B cell (primary cell): ENCODE results near the gene CRAT. TPM values are rescaled to one million over a fixed set of nuclear protein-coding genes. Genes with fewer than 3 reads are reported as not detected.

Source experiments
- ATAC-seq: fragments of 200-7000 bp; cut with Tn5 transposase; one replicate; pipeline ENCODE4 v1.10.0; 2021; ENCODE audit warnings: low read depth, mild to moderate bottlenecking, moderate number of reproducible peaks, moderate library complexity
- CTCF ChIA-PET: fragments of 350-600 bp; sonication (Branson Sonifier 250); formaldehyde crosslinking; loops from one replicate; lab custom pipeline; 2021; ENCODE audit warnings: antibody characterized with exemption, inconsistent platforms; lab: Charles Lee
- POLR2A ChIA-PET: fragments of 350-600 bp; sonication (Branson Sonifier 250); formaldehyde crosslinking; loops from one replicate; lab custom pipeline; 2021; ENCODE audit warnings: antibody characterized with exemption; lab: Charles Lee
- DNase-seq: peaks from one replicate; pipeline ENCODE4 v3.0.0; 2013
- H2AFZ ChIP-seq: 2 replicates; pipeline ENCODE4 v1.6.1; 2012; ENCODE audit warnings: mild to moderate bottlenecking, low read depth, low read length; ENCODE audit not compliant: insufficient read depth, poor library complexity, severe bottlenecking
- H3K27ac ChIP-seq, 2 donors: 1 replicate in 1 of 2; 2 replicates in 1 of 2; pipeline ENCODE4 v1.5.1; 2012 to 2013; ENCODE audit warnings: low read length in 2 of 2, mild to moderate bottlenecking in 2 of 2, moderate library complexity in 1 of 2
- H3K27me3 ChIP-seq, 4 experiments: fragments of 200-600 bp in 1 of 4; sonication (generic) in 1 of 4; replicated peaks in 1 of 4; 1 replicate in 2 of 4; 2 replicates in 2 of 4; pipeline versions ENCODE4 v1.6.1 to v1.7.0; 2013 to 2016; ENCODE audit warnings: low read length in 3 of 4, mild to moderate bottlenecking in 2 of 4, mixed read lengths in 1 of 4, moderate library complexity in 1 of 4; ENCODE audit not compliant: insufficient read depth in 4 of 4, control insufficient read depth in 3 of 4; ENCODE audit errors: control extremely low read depth in 1 of 4
- H3K36me3 ChIP-seq, 2 experiments: replicated peaks in 1 of 2; 1 replicate in 1 of 2; 2 replicates in 1 of 2; pipeline versions ENCODE4 v1.6.1 to v1.7.1; 2013; ENCODE audit warnings: low read length in 1 of 2; ENCODE audit not compliant: insufficient read depth in 2 of 2, control insufficient read depth in 1 of 2; ENCODE audit errors: control extremely low read depth in 1 of 2, extremely low read depth in 1 of 2
- H3K4me1 ChIP-seq, 2 donors: fragments of 200-600 bp in 1 of 2; sonication (generic) in 1 of 2; 1 replicate in 1 of 2; 2 replicates in 1 of 2; pipeline versions ENCODE4 v1.5.1 to v1.6.1; 2013 to 2017; ENCODE audit warnings: low read length in 2 of 2; ENCODE audit not compliant: control insufficient read depth in 2 of 2, insufficient read depth in 2 of 2
- H3K4me2 ChIP-seq: replicated peaks from 2 replicates; pipeline ENCODE3; 2012; ENCODE audit warnings: mild to moderate bottlenecking, low read depth, low read length; ENCODE audit not compliant: poor library complexity, severe bottlenecking
- H3K4me3 ChIP-seq, 5 experiments: fragments of 200-600 bp in 1 of 5; sonication (generic) in 1 of 5; 1 replicate in 3 of 5; 2 replicates in 2 of 5; pipeline versions ENCODE4 v1.5.1 to v1.7.0; 2011 to 2016; ENCODE audit warnings: low read length in 4 of 5, mild to moderate bottlenecking in 4 of 5, low read depth in 2 of 5, control low read depth in 1 of 5, moderate library complexity in 1 of 5; ENCODE audit not compliant: insufficient read depth in 1 of 5; ENCODE audit errors: control extremely low read depth in 1 of 5, extremely low read depth in 1 of 5
- H3K79me2 ChIP-seq: fragments of 200-600 bp; sonication (generic); one replicate; pipeline ENCODE4 v1.6.0; 2016; ENCODE audit warnings: low read length; ENCODE audit not compliant: control insufficient read depth, insufficient read depth
- H3K9ac ChIP-seq: fragments of 200-600 bp; sonication (generic); 2 replicates; pipeline ENCODE4 v1.6.1; 2017; ENCODE audit warnings: mild to moderate bottlenecking, low read length, moderate library complexity
- H3K9me3 ChIP-seq, 3 donors: one replicate each; pipeline versions ENCODE4 v1.6.1 to v1.7.1; 2013; ENCODE audit warnings: low read length in 2 of 3; ENCODE audit not compliant: control insufficient read depth in 2 of 3, insufficient read depth in 1 of 3; ENCODE audit errors: control extremely low read depth in 1 of 3
- H4K20me1 ChIP-seq: 2 replicates; pipeline ENCODE4 v1.6.0; 2012; ENCODE audit warnings: mild to moderate bottlenecking, low read length; ENCODE audit not compliant: insufficient read depth, control insufficient read depth, poor library complexity, severe bottlenecking
- H3K27ac Mint-ChIP-seq: one replicate; pipeline ENCODE4 v1.8.0; 2021; ENCODE audit warnings: mixed read lengths
- H3K27me3 Mint-ChIP-seq: one replicate; pipeline ENCODE4 v1.8.0; 2021; ENCODE audit warnings: mixed read lengths
- H3K4me1 Mint-ChIP-seq: one replicate; pipeline ENCODE4 v1.8.0; 2021; ENCODE audit warnings: mixed read lengths
- H3K4me3 Mint-ChIP-seq: one replicate; pipeline ENCODE4 v1.8.0; 2021; ENCODE audit warnings: mixed read lengths
- H3K9me3 Mint-ChIP-seq: one replicate; pipeline ENCODE4 v1.8.0; 2022; ENCODE audit warnings: mixed read lengths; ENCODE audit not compliant: insufficient read depth
- CTCF ChIP-seq: fragments of 200-600 bp; IDR thresholded peaks from one replicate; pipeline ENCODE4 v1.8.0; 2022; ENCODE audit warnings: antibody characterized with exemption, mild to moderate bottlenecking
- EZH2 ChIP-seq: IDR thresholded peaks from 2 replicates; pipeline ENCODE4 v1.6.1; 2012; ENCODE audit warnings: borderline replicate concordance, low read depth, mild to moderate bottlenecking, moderate library complexity, low read length; ENCODE audit not compliant: insufficient read depth, poor library complexity, severe bottlenecking
- WGBS: methylation state at CpG from one replicate; pipeline ENCODE4 v1.1.5; 2013; ENCODE audit warnings: missing lambda C conversion rate; ENCODE audit not compliant: insufficient coverage; 5-methylcytosine and 5-hydroxymethylcytosine counted together
- intact Hi-C: fragments of 100-400 bp; cut with micrococcal nuclease; formaldehyde crosslinking; loops from one replicate; pipeline ENCODE4 v1.10.0; 2022
- polyA plus RNA-seq: library from polyadenylated mRNA; depleted of rRNA; stranded (reverse); fragments of >200 nt; gene quantifications from 2 replicates; pipeline ENCODE4 v1.2.3, GENCODE V29; 2012
- total RNA-seq, 2 donors: library from RNA; stranded (reverse); fragments of 120-200 nt in 1 of 2; gene quantifications; 1 replicate in 1 of 2; 2 replicates in 1 of 2; pipeline versions ENCODE4 v1.2.3 to v1.2.4, GENCODE V29; 2013 to 2022

The CRAT gene
- total and polyA plus RNA-seq, 2 donors (not counting 1 experiment from before 2014, with no cell fraction given) = 8.0 to 14.1 TPM

- Mint-ChIP-seq H3K27ac (peak overlapping the region; percentile 88), H3K9me3 (no peaks in the 10 kb centered on the region), H3K4me3 (peak overlapping the region; percentile 91), H3K4me1 (peaks cover 23% of the 10 kb centered on the region), H3K27me3 (no peaks in the 10 kb centered on the region)
- CTCF ChIA-PET = interaction anchor here (1.3 to 1.8 kb wide), 3 partner anchors 11 to 52 kb away, joined by 3 to 7 read pairs (median 6); partner anchors contain the start of gene SH3GLB2
- Histone ChIP-seq H3K4me1 (peaks cover 16 to 20% of the 10 kb centered on the region in 2 donors), H3K9me3 (no peaks in the 10 kb centered on the region), H3K27me3 (no peaks in the 10 kb centered on the region), H3K4me2 (peak overlapping the region; percentile 99), H3K4me3 (peak overlapping the region; percentile 65 to 90 (median 75)), H3K27ac (peak overlapping the region in 1 of 2 donors; percentile 54), H4K20me1 (peaks cover 12% of the 10 kb centered on the region), H2AFZ (peak overlapping the region; percentile 99), H3K36me3 (peaks cover 0 to 7% of the 10 kb centered on the region in 2 experiments), H3K79me2 (peaks cover 41% of the 10 kb centered on the region), H3K9ac (peak overlapping the region; percentile 85)
- WGBS = 10% methylated on average over 9 of the region's 12 CpGs
- TF ChIP-seq EZH2 (no peak), CTCF (no peak)
- POLR2A ChIA-PET = interaction anchor here (1.1 to 1.9 kb wide), 3 partner anchors 11 to 544 kb away, joined by 3 to 15 read pairs (median 10); partner anchors contain the start of gene SH3GLB2
- ATAC-seq (no peak), DNase-seq (no peak)
- intact Hi-C loops = loop anchor here (2.0 to 10.0 kb wide), 4 partner anchors 51 to 1015 kb away; partner anchors contain the start of genes GLE1, NAIF1, SH3GLB2 and SLC25A25
Observed at GRCh38 chr9:129080298-129080600, 30.3 kb downstream of the CRAT start.

DNA sequence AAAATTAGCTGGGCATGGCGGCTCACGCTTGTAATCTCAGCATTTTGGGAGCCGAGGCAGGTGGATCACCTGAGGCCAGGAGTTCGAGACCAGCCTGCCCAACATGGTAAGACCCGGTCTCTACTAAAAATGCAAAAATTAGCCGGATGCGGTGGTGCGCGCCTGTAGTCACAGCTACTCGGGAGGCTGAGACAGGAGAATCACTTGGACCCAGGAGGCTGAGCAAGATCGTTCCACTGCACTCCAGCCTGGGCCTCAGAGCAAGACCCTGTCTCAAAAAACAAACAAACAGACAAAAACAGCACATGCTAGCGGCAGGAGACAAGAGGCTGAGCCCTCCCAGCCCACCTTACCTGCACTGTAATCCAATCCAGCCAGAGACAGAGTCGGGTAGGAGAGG lies 30.8 kb downstream of the CRAT start:
- H3K4me1 Mint-ChIP-seq = peaks cover 23% of the 10 kb centered on the region
- peak overlapping the region; percentile 85 for H3K9ac ChIP-seq
- H3K9me3 Mint-ChIP-seq = no peaks in the 10 kb centered on the region
- POLR2A ChIA-PET = interaction anchor here (1.1 to 1.9 kb wide), 2 partner anchors 10 to 545 kb away, joined by 3 to 15 read pairs; no protein-coding TSS in a partner anchor
- H3K4me3 ChIP-seq = peak overlapping the region in 2 of 5 experiments; percentile 85 to 90
- no peaks in the 10 kb centered on the region for H3K27me3 Mint-ChIP-seq
- ATAC-seq = no peak
- H3K4me1 ChIP-seq = peaks cover 16 to 20% of the 10 kb centered on the region in 2 donors
- H2AFZ ChIP-seq = peak overlapping the region; percentile 99
- no peaks in the 10 kb centered on the region for H3K27me3 ChIP-seq
- H3K27ac ChIP-seq = no peak overlapping the region
- intact Hi-C loops = loop anchor here (2.0 to 10.0 kb wide), 4 partner anchors 51 to 1015 kb away; partner anchors contain the start of genes GLE1, NAIF1, SH3GLB2 and SLC25A25
- WGBS = 90% methylated on average over 12 of the region's 13 CpGs
- no peak for DNase-seq
- no peak overlapping the region for H3K27ac Mint-ChIP-seq
- H3K36me3 ChIP-seq = peaks cover 0 to 3% of the 10 kb centered on the region in 2 experiments
- peak overlapping the region; percentile 99 for H3K4me2 ChIP-seq
- peak overlapping the region; percentile 91 for H3K4me3 Mint-ChIP-seq
- CTCF ChIA-PET = interaction anchor here (1.3 to 1.8 kb wide), 2 partner anchors 10 to 26 kb away, joined by 3 to 7 read pairs; no protein-coding TSS in a partner anchor
- TF ChIP-seq EZH2 (no peak), CTCF (no peak)
- H3K9me3 ChIP-seq = no peaks in the 10 kb centered on the region
- peaks cover 36% of the 10 kb centered on the region for H3K79me2 ChIP-seq
- peaks cover 12% of the 10 kb centered on the region for H4K20me1 ChIP-seq
